GM18507 (cell line): ENCODE measurements around the gene TBC1D2.
A peak's percentile ranks its signal among the peaks of the same experiment; 100 is the strongest.

Experiments used
- DNase-seq: peaks from one replicate; pipeline ENCODE4 v3.0.0; 2011; ENCODE audit warnings: low read depth; ENCODE audit not compliant: insufficient read length; ENCODE audit errors: extremely low spot score
- FAIRE-seq: peaks from 2 replicates; lab custom pipeline; 2011; peaks lifted over from hg19 to GRCh38; lab: Jason Lieb, UNC

TBC1D2 gene

GRCh38 chr9:98201102-98201501, 54.3 kb downstream of the TBC1D2 start:
- DNase-seq (no peak), FAIRE-seq (peak; percentile 77)

- FAIRE-seq (no peak), DNase-seq (no peak)
These were observed 55.9 kb downstream of the TBC1D2 start for GRCh38 chr9:98199388-98200033.

- no peak for DNase-seq
- no peak for FAIRE-seq
These were observed 59.8 kb downstream of the TBC1D2 start for GRCh38 chr9:98195671-98196070.

GRCh38 chr9:98193336-98193944, 62.0 kb downstream of the TBC1D2 start:
- DNase-seq (no peak), FAIRE-seq (no peak)

GRCh38 chr9:98192503-98193335, 62.7 kb downstream of the TBC1D2 start, which contains the start of gene CORO2A:
Gene CORO2A, minus strand, starts transcription at chr9:98192637. Its CDS starts 34,977 bp downstream, at chr9:98157660.
- no peak for FAIRE-seq
- peak; percentile 55 for DNase-seq

GRCh38 chr9:98191671-98192502, 63.6 kb downstream of the TBC1D2 start:
- no peak for DNase-seq
- no peak for FAIRE-seq

GRCh38 chr9:98191181-98191608, 64.3 kb downstream of the TBC1D2 start:
- FAIRE-seq, result no peak
- DNase-seq, result no peak

- FAIRE-seq, result no peak
- DNase-seq, result no peak
These were observed 64.7 kb downstream of the TBC1D2 start for GRCh38 chr9:98190757-98191105.

GRCh38 chr9:98189412-98189811, 66.0 kb downstream of the TBC1D2 start:
- no peak for DNase-seq
- FAIRE-seq, result no peak

- FAIRE-seq (no peak), DNase-seq (no peak)
These were observed 67.5 kb downstream of the TBC1D2 start for GRCh38 chr9:98187926-98188325.

GRCh38 chr9:98186236-98186635, 69.2 kb downstream of the TBC1D2 start:
- no peak for DNase-seq
- no peak for FAIRE-seq

GRCh38 chr9:98185611-98186171, 69.8 kb downstream of the TBC1D2 start:
- no peak for FAIRE-seq

GRCh38 chr9:98185021-98185567, 70.4 kb downstream of the TBC1D2 start:
- DNase-seq (no peak), FAIRE-seq (no peak)

More at GRCh38 chr9:98185611-98186171, 69.8 kb downstream of the TBC1D2 start:
- DNase-seq, result no peak

- DNase-seq (no peak), FAIRE-seq (no peak)
These were observed 71.1 kb downstream of the TBC1D2 start for GRCh38 chr9:98184326-98184725.

- DNase-seq (no peak), FAIRE-seq (no peak)
These were observed 72.4 kb downstream of the TBC1D2 start for GRCh38 chr9:98182889-98183599.

- DNase-seq (no peak), FAIRE-seq (no peak)
These were observed 73.2 kb downstream of the TBC1D2 start for GRCh38 chr9:98182069-98182820.

GRCh38 chr9:98181746-98182068, 73.7 kb downstream of the TBC1D2 start:
- DNase-seq (no peak), FAIRE-seq (no peak)

- FAIRE-seq, result no peak
- no peak for DNase-seq
These were observed 74.5 kb downstream of the TBC1D2 start for GRCh38 chr9:98180996-98181395.
